Activated naive CD8-positive, alpha-beta T cell treated with anti-CD3 and anti-CD28 coated beads, Interleukin-2, amount 50 U/mL, for 24 hours (primary cell): ENCODE data around the gene GNAI3.
A peak's percentile ranks its signal among the peaks of the same experiment; 100 is the strongest.

Experiments used
- ATAC-seq: fragments of 150-1000 bp; cut with Tn5 transposase; one replicate; pipeline ENCODE4 v1.10.0; 2021
- DNase-seq: peaks from one replicate; pipeline ENCODE4 v3.0.0; 2021
- H3K27ac Mint-ChIP-seq: one replicate; pipeline ENCODE4 v1.8.0; 2021; ENCODE audit warnings: mild to moderate bottlenecking, mixed read lengths
- H3K27me3 Mint-ChIP-seq: one replicate; pipeline ENCODE4 v1.8.0; 2021; ENCODE audit warnings: mixed read lengths
- H3K36me3 Mint-ChIP-seq: one replicate; pipeline ENCODE4 v1.8.0; 2021; ENCODE audit warnings: low read depth, mixed read lengths
- H3K4me1 Mint-ChIP-seq: one replicate; pipeline ENCODE4 v1.8.0; 2021; ENCODE audit warnings: mixed read lengths
- H3K4me3 Mint-ChIP-seq: one replicate; pipeline ENCODE4 v1.8.0; 2021; ENCODE audit warnings: mild to moderate bottlenecking, moderate library complexity, mixed read lengths
- H3K9me3 Mint-ChIP-seq: one replicate; pipeline ENCODE4 v1.8.0; 2021; ENCODE audit warnings: mixed read lengths

GNAI3 gene

DNA sequence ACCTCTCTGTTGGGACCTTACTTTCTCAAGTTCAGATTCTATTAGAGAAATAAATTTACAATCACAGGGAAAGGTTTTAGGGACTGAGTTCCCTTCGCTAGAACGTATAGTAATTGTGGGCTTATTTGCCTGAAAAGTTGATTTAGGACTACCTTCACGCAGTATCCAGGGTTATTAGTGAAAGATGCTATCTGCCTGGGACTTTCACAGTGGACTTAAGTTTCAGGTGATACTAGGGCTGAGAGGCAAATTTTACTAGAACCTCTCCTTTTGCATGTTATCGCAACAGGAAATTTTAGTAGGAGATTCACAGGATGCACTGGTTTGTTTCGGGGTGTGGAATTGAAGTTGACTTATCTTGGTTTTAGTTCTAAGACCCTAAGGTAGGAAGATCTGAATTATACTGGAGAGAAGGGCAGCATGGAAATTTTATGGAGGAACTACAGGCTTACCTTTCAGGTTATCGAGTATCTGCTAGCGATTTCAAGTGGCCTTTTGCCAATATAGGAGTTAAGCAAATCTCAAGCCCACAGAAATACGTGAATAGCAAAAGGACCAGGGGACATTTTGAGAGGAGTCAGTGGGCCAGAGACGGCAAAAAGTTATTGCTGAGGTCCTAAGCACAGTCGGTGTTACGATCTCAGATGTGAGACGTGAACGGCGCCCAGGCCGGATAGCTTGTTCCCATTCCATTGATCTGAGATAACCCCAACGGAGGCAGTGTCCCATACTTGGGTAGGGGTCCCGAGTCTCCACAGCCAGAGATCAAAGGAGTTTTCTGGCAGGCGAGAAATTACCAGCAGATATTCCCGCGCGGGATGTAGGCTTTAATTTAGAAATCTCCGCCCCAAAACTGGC, 723 bp upstream of the GNAI3 start:
- H3K4me3 Mint-ChIP-seq: peak overlapping the region; percentile 95
- H3K9me3 Mint-ChIP-seq: no peaks in the 10 kb centered on the region
- H3K27ac Mint-ChIP-seq: peak overlapping the region; percentile 96
- H3K36me3 Mint-ChIP-seq: peaks cover 4% of the 10 kb centered on the region
- no peaks in the 10 kb centered on the region for H3K27me3 Mint-ChIP-seq
- peaks cover 47% of the 10 kb centered on the region for H3K4me1 Mint-ChIP-seq
- ATAC-seq: no peak
- DNase-seq: peak; percentile 35

DNA sequence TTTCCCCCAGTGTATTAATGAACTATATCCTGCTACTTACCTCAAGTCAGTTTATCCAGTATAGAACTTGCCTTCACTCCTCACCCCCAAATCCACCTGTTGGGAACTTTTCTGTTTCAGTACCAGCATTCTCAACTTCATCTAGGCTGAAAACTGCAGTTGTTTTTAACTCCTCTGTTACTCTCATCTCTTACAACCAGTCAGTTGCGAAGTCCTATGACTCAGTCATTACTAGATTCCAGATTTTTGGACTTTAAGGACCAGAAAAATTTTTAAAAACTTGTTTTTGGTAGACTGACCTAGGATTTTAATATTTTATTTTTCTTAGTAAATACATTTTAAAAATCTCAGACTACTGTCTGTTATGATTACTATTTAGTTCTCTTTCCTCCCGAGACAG, 8.1 kb downstream of the GNAI3 start:
- H3K4me3 Mint-ChIP-seq: no peak overlapping the region
- DNase-seq (no peak), ATAC-seq (no peak)
- no peak overlapping the region for H3K27ac Mint-ChIP-seq
- no peaks in the 10 kb centered on the region for H3K27me3 Mint-ChIP-seq
- no peaks in the 10 kb centered on the region for H3K9me3 Mint-ChIP-seq
- peaks cover 69% of the 10 kb centered on the region for H3K4me1 Mint-ChIP-seq
- H3K36me3 Mint-ChIP-seq: peaks cover 2% of the 10 kb centered on the region

DNA sequence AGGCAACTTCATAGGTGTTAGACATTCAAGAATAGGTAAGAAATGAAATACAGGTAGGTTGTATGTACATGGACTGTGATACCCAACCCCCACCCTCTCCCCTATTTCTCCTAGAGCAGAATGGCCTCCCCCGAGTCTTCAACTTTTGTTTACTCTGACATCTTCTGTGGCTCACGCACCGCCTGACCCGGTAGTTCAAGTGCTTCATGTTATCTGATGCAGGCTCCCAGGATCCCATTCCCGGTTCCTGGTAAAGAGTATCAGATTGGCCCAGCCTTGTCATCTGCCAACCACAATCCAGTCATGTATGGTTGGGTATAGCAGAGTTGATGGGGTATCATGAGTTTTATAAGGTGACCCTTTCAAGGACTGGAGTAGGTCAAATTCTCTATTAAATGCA, 9.1 kb downstream of the GNAI3 start:
- no peak overlapping the region for H3K27ac Mint-ChIP-seq
- no peak for DNase-seq
- H3K4me1 Mint-ChIP-seq: peaks cover 68% of the 10 kb centered on the region

DNA sequence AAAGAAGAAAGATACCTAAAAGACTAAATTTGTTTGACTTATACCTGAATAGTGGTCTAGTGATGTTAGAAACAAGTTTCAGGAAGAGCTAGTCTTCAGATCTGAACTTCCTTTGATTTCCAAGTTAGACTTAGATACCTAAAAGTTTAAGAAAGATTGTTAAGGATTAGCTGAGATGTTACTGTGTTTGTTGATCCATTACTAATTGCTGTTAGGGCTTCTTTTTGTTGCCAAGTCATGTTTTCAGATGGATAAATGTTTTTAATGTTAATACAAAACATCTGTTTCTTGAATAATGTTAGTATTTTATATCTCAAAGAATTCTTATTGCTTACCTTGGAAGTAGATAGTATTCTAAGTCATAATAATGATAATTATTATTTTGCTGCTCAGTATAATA, 11.6 kb downstream of the GNAI3 start:
- ATAC-seq (no peak), DNase-seq (no peak)
- peaks cover 66% of the 10 kb centered on the region for H3K4me1 Mint-ChIP-seq
- no peak overlapping the region for H3K4me3 Mint-ChIP-seq
- no peak overlapping the region for H3K27ac Mint-ChIP-seq
- H3K27me3 Mint-ChIP-seq: no peaks in the 10 kb centered on the region
- peaks cover 2% of the 10 kb centered on the region for H3K36me3 Mint-ChIP-seq
- no peaks in the 10 kb centered on the region for H3K9me3 Mint-ChIP-seq

More for the DNA sequence above, 9.1 kb downstream of the GNAI3 start:
- Mint-ChIP-seq H3K27me3 (no peaks in the 10 kb centered on the region), H3K9me3 (no peaks in the 10 kb centered on the region), H3K4me3 (no peak overlapping the region), H3K36me3 (peaks cover 2% of the 10 kb centered on the region)
- ATAC-seq: no peak

GRCh38 chr1:109564194-109564878, 15.9 kb downstream of the GNAI3 start:
- no peaks in the 10 kb centered on the region for H3K27me3 Mint-ChIP-seq
- no peaks in the 10 kb centered on the region for H3K9me3 Mint-ChIP-seq
- H3K36me3 Mint-ChIP-seq: no peaks in the 10 kb centered on the region
- ATAC-seq (no peak), DNase-seq (no peak)
- H3K4me3 Mint-ChIP-seq: no peak overlapping the region
- no peak overlapping the region for H3K27ac Mint-ChIP-seq
- peaks cover 61% of the 10 kb centered on the region for H3K4me1 Mint-ChIP-seq

DNA sequence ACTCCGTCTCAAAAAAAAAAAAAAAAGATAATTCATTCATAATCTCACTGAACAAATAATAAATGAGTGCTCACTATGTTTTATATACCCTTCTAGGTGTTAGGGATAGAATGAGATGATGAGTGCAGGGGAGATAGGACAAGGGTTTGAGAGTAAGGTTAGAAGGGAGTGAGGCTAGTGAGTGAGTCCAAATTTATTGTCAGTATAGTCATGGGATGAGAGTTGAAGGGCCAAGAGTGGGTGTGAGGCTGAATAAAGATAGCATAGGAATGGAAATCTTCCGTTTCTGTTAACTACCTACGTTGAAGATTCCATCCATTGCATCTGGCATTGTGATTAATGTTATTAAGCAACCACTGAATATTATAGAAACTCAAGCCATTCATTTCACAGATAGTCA, 16.8 kb downstream of the GNAI3 start:
- Mint-ChIP-seq H3K4me1 (peaks cover 52% of the 10 kb centered on the region), H3K27me3 (no peaks in the 10 kb centered on the region), H3K27ac (no peak overlapping the region), H3K4me3 (no peak overlapping the region), H3K36me3 (no peaks in the 10 kb centered on the region), H3K9me3 (no peaks in the 10 kb centered on the region)
- DNase-seq: no peak
- no peak for ATAC-seq

DNA sequence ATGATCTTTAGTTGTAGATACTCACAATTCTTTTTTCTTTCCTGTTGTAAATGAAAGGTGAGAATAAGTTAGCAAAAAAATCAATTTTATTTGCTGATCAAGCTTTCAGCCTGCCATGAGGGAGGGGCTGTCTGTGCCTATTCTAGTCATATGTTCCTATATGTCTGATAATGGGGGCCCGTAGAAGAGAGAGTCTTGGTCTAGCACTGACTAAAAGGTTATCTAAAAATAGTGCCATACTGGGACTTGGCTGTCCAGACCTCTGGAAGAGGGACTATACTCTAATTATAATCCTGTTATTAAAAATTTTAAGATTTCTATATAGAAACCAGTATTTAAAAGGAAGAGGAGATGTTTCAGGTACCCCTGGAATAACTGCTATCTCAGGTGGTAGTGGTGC, 18.6 kb downstream of the GNAI3 start:
- H3K27ac Mint-ChIP-seq: no peak overlapping the region
- H3K36me3 Mint-ChIP-seq: no peaks in the 10 kb centered on the region
- H3K4me1 Mint-ChIP-seq: peaks cover 44% of the 10 kb centered on the region
- no peaks in the 10 kb centered on the region for H3K27me3 Mint-ChIP-seq
- no peak overlapping the region for H3K4me3 Mint-ChIP-seq
- no peaks in the 10 kb centered on the region for H3K9me3 Mint-ChIP-seq
- no peak for DNase-seq
- ATAC-seq: no peak

DNA sequence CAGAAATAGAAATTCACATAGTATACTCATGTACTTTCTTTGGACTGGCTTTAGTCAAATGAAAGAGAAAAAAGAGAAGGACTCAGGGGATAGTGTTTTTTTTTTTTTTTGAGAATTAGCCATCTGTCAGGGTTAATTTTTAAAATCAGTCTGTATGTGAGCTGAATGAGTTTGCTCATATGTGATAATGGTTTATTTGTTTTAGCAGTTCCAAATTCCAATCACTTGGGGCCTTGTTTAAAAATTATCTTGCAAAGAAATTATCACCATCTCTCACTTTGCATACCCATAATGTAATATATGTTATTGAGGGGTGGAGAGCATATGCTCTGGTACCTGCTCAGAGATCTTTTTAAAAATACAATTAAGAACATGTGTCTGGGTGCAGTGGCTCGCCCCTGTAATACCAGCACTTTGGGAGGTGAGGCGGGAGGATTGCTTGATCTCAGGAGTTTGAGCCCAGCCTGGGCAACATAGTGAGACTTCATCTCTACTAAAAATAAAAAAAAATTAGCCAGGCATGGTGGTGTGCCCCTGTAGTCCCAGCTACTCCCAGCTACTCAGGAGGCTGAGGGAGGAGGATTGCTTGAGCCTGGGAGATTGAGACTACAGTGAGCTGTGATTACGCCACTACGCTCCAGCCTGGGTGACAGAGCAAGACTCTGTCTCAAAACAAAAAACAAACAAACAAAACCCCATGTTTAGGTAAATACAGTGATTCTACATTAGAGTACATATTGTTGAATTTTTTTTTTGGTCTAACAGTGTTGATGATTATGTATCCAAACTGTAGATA, 19.7 kb downstream of the GNAI3 start:
- Mint-ChIP-seq H3K9me3 (no peaks in the 10 kb centered on the region), H3K4me3 (no peak overlapping the region), H3K36me3 (peaks cover 3% of the 10 kb centered on the region), H3K27ac (no peak overlapping the region), H3K27me3 (no peaks in the 10 kb centered on the region), H3K4me1 (peaks cover 46% of the 10 kb centered on the region)
- no peak for DNase-seq
- ATAC-seq: no peak

DNA sequence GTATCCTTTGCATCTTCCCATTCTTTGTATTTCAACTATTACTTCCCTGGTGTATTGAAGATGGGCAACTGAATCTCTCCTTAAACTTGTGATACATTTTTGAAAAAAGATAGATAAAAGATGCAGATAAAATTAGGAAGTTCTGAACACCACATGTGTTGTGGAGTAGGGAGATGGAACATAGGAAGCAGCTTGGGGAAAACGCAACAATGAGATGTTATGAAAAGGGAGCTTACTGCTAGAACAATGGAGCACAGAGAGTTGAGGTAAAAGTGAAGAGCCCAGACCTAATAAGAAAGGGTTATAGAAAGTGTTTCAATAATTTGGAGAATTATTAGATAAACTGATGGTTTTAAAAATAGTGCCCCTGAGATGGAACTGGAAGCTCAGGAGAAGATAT, 20.9 kb downstream of the GNAI3 start:
- DNase-seq (no peak), ATAC-seq (no peak)
- Mint-ChIP-seq H3K4me3 (no peak overlapping the region), H3K27me3 (no peaks in the 10 kb centered on the region), H3K9me3 (no peaks in the 10 kb centered on the region), H3K36me3 (peaks cover 3% of the 10 kb centered on the region), H3K4me1 (peaks cover 44% of the 10 kb centered on the region), H3K27ac (no peak overlapping the region)

- DNase-seq: no peak
- Mint-ChIP-seq H3K4me1 (peaks cover 38% of the 10 kb centered on the region), H3K27me3 (no peaks in the 10 kb centered on the region), H3K9me3 (no peaks in the 10 kb centered on the region), H3K36me3 (peaks cover 3% of the 10 kb centered on the region), H3K4me3 (no peak overlapping the region), H3K27ac (no peak overlapping the region)
- no peak for ATAC-seq
These were observed 22.0 kb downstream of the GNAI3 start for GRCh38 chr1:109570414-109570813.

GRCh38 chr1:109573785-109574184, 25.4 kb downstream of the GNAI3 start:
- peaks cover 7% of the 10 kb centered on the region for H3K36me3 Mint-ChIP-seq
- DNase-seq (no peak), ATAC-seq (no peak)
- no peak overlapping the region for H3K27ac Mint-ChIP-seq
- H3K4me3 Mint-ChIP-seq: no peak overlapping the region
- H3K4me1 Mint-ChIP-seq: peaks cover 15% of the 10 kb centered on the region
- no peaks in the 10 kb centered on the region for H3K9me3 Mint-ChIP-seq
- no peaks in the 10 kb centered on the region for H3K27me3 Mint-ChIP-seq

DNA sequence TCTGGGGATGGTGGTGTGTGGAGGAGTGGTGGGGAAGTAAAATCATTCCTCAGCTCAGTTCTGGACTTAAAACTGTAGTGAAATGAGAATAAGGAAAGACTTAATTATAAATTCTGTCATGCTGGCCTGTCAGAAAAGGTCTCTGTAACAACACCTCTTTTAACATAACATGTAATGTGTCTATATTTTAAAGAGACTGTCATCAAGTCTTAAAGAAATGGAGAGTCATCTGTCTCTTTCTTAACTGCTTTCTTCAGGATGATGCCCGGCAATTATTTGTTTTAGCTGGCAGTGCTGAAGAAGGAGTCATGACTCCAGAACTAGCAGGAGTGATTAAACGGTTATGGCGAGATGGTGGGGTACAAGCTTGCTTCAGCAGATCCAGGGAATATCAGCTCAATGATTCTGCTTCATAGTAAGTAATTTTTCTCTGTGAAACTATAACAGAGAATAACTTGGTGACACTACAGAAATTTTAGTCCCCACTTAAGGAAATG, 30.6 kb downstream of the GNAI3 start:
- Mint-ChIP-seq H3K36me3 (peaks cover 26% of the 10 kb centered on the region), H3K27ac (peak overlapping the region; percentile 41)

GRCh38 chr1:109579491-109579890, 31.1 kb downstream of the GNAI3 start:
- ATAC-seq: no peak
- no peak overlapping the region for H3K4me3 Mint-ChIP-seq
- no peaks in the 10 kb centered on the region for H3K27me3 Mint-ChIP-seq
- peaks cover 28% of the 10 kb centered on the region for H3K36me3 Mint-ChIP-seq
- H3K27ac Mint-ChIP-seq: no peak overlapping the region
- H3K9me3 Mint-ChIP-seq: no peaks in the 10 kb centered on the region
- H3K4me1 Mint-ChIP-seq: no peaks in the 10 kb centered on the region
- no peak for DNase-seq

More for the DNA sequence above, 30.6 kb downstream of the GNAI3 start:
- DNase-seq: no peak
- Mint-ChIP-seq H3K27me3 (no peaks in the 10 kb centered on the region), H3K4me3 (no peak overlapping the region), H3K9me3 (no peaks in the 10 kb centered on the region), H3K4me1 (no peaks in the 10 kb centered on the region)
- ATAC-seq: no peak

DNA sequence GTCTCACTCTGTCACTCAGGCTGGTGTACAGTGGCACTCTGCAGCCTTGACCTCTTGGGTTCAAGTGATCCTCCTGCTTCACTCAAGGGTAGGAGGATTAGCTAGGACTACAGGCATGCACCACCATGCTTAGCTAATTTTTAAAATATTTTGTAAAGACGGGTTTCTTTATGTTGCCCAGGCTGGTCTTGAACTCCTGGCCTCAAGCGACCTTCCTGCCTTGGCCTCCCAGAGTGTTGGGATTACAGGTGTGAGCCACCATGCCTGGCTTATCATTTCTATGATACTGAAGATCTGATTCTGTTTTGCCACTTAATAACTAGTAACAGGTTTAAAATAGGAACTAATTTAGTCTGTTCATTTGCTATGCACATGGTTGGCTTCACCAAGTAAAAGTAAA, 33.6 kb downstream of the GNAI3 start:
- Mint-ChIP-seq H3K27me3 (no peaks in the 10 kb centered on the region), H3K9me3 (no peaks in the 10 kb centered on the region), H3K27ac (no peak overlapping the region), H3K4me1 (no peaks in the 10 kb centered on the region), H3K36me3 (peaks cover 37% of the 10 kb centered on the region), H3K4me3 (no peak overlapping the region)
- DNase-seq (no peak), ATAC-seq (no peak)
